ENCODE results near the gene CELA2A. TPM values are rescaled to one million over a fixed set of nuclear protein-coding genes. Genes with fewer than 3 reads are reported as not detected.
"Not testable (repeated sequence)": the region's sequence is repeated elsewhere in the genome, so short reads cannot be mapped to it uniquely, and the experiment has no call there.

CELA2A gene
- total and polyA plus RNA-seq, 5 donors from 2014 or later, result not detected

DNA sequence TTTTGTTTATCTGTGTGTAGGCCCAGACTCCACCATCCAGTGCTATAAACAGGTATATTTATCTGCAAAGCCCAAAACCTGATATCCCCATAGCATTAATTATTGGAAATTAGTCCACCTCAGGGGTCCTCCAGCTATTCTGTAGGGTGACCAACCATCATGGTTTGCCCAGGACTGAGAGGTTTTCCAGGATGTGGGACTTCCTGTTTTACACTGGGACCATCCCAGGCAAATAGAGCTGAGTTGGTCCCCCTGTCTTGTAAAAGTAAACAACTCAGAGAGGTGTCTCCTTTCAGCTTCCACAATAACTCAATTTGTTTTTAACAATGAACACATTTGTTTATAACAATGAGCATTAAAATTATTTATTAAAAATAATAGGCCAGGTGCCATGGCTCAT is 11.6 kb downstream of the CELA2A start:
- Histone ChIP-seq H3K4me1 (ENCODE audit: control insufficient read depth, insufficient read depth, low read length, poor library complexity, severe bottlenecking) (no peaks in the 10 kb centered on the region), H3K36me3 (ENCODE audit: control insufficient read depth, insufficient read depth, low read length) (no peaks in the 10 kb centered on the region), H3K27ac (ENCODE audit: insufficient read depth, low read length, poor library complexity, severe bottlenecking) (no peak overlapping the region), H3K27me3 (ENCODE audit: control insufficient read depth, insufficient read depth, low read length) (no peaks in the 10 kb centered on the region), H3K4me3 (ENCODE audit: low read depth, low read length) (no peak overlapping the region), H3K9me3 (ENCODE audit: control insufficient read depth in 2 of 2, low read length in 2 of 2) (no peaks in the 10 kb centered on the region)
- no peaks in the 10 kb centered on the region for H3K9me3 Mint-ChIP-seq
- no peak for ATAC-seq (ENCODE audit: low read depth in 2 of 2)
- H3K4me1 Mint-ChIP-seq, result no peaks in the 10 kb centered on the region
- DNase-seq, result no peak
- peaks cover 15% of the 10 kb centered on the region for H3K27me3 Mint-ChIP-seq
- H3K4me3 Mint-ChIP-seq, result no peak overlapping the region
- H3K36me3 Mint-ChIP-seq, result no peaks in the 10 kb centered on the region
- no peak overlapping the region for H3K27ac Mint-ChIP-seq

DNA sequence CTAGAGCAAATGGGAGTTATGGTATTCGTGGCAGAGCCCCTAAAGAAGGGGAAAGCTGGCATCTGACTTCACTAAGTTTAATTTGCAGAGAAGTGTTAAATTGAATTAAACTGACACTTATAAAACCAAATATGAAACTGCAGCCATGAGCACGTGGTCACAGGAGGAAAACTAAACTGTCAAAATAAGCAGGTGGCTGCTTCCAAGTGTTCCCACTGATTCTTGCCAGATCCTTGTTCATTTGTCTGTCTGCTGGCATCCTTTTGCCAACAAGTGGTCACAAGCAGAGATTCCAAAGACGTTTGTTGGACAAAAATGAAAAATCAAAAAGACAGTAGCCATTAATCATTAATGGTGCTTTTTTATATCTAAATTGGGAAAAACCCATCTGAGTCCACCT is 12.8 kb downstream of the CELA2A start:
- H3K9me3 ChIP-seq (ENCODE audit: control insufficient read depth in 2 of 2, low read length in 2 of 2), result no peaks in the 10 kb centered on the region
- Mint-ChIP-seq H3K27ac (no peak overlapping the region), H3K36me3 (no peaks in the 10 kb centered on the region), H3K27me3 (peaks cover 15% of the 10 kb centered on the region), H3K9me3 (no peaks in the 10 kb centered on the region), H3K4me3 (no peak overlapping the region), H3K4me1 (no peaks in the 10 kb centered on the region)
- DNase-seq (no peak), ATAC-seq (ENCODE audit: low read depth in 2 of 2) (no peak)
- H3K27ac ChIP-seq (ENCODE audit: insufficient read depth, low read length, poor library complexity, severe bottlenecking), result no peak overlapping the region
- no peak overlapping the region for H3K4me3 ChIP-seq (ENCODE audit: low read depth, low read length)
- no peaks in the 10 kb centered on the region for H3K27me3 ChIP-seq (ENCODE audit: control insufficient read depth, insufficient read depth, low read length)
- H3K4me1 ChIP-seq (ENCODE audit: control insufficient read depth, insufficient read depth, low read length, poor library complexity, severe bottlenecking), result no peaks in the 10 kb centered on the region
- H3K36me3 ChIP-seq (ENCODE audit: control insufficient read depth, insufficient read depth, low read length), result no peaks in the 10 kb centered on the region

DNA sequence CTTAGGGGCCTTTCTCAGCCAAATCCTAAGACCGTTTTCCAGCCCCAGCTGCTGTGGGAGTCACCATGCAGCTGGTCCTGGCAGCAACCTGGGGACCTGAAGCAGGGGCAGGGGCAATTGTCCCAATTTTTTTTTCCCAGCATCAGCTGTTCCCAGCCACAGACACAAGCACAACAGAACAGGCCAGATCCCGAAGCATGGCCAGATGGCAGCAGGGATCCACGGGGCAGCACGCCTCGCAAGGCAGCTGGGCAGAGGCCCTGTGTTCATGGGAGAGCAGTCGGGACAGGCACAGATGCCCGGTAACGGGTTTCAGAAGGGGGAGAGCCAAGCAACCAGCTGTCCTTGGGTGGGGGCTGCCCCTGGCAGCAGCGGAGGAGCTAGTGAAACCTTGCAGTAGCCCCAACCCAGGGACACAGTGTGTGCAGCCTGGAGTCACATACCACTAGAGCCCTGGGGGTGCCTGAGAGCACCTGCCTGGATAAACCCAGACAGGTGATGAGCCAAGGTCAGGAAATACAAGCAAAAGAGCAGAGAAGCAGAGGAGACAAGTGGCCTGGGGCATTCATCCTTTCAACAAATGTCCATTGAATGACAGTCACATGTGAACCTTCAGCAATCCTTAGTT is 13.4 kb downstream of the CELA2A start:
- ATAC-seq (ENCODE audit: low read depth in 2 of 2); H3K9me3 ChIP-seq (ENCODE audit: control insufficient read depth in 2 of 2, low read length in 2 of 2); H3K4me3 ChIP-seq (ENCODE audit: low read depth, low read length); H3K4me1 ChIP-seq (ENCODE audit: control insufficient read depth, insufficient read depth, low read length, poor library complexity, severe bottlenecking); DNase-seq; H3K36me3 ChIP-seq (ENCODE audit: control insufficient read depth, insufficient read depth, low read length); H3K27ac Mint-ChIP-seq; H3K27ac ChIP-seq (ENCODE audit: insufficient read depth, low read length, poor library complexity, severe bottlenecking); H3K9me3 Mint-ChIP-seq; H3K36me3 Mint-ChIP-seq; H3K4me1 Mint-ChIP-seq; H3K27me3 ChIP-seq (ENCODE audit: control insufficient read depth, insufficient read depth, low read length): not testable (repeated sequence)
- peak overlapping the region in 1 of 4 donors; percentile 38 for H3K4me3 Mint-ChIP-seq
- H3K27me3 Mint-ChIP-seq, result peaks cover 15% of the 10 kb centered on the region

DNA sequence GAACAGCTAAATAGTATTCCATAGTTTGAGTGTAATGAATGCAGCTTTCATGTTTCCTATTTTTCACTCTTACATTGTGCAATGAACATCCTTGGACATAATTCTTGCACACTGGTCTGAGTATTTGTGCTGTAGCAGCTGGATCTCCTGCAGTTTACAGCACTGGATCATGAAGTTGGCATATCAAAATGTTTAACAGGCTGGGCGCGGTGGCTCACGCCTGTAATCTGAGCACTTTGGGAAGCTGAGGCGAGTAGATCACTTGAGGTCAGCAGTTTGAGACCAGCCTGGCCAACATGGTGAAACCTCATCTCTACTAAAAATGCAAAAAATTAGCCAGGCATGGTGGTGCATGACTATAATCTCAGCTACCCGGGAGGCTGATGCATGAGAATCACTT is 14.5 kb downstream of the CELA2A start:
- not testable (repeated sequence) for ATAC-seq (ENCODE audit: low read depth in 2 of 2); DNase-seq; H3K9me3 Mint-ChIP-seq; H3K4me1 Mint-ChIP-seq; H3K36me3 Mint-ChIP-seq; H3K9me3 ChIP-seq (ENCODE audit: control insufficient read depth in 2 of 2, low read length in 2 of 2); H3K4me3 Mint-ChIP-seq; H3K27ac ChIP-seq (ENCODE audit: insufficient read depth, low read length, poor library complexity, severe bottlenecking); H3K4me1 ChIP-seq (ENCODE audit: control insufficient read depth, insufficient read depth, low read length, poor library complexity, severe bottlenecking); H3K27me3 ChIP-seq (ENCODE audit: control insufficient read depth, insufficient read depth, low read length); H3K4me3 ChIP-seq (ENCODE audit: low read depth, low read length); H3K27ac Mint-ChIP-seq; H3K36me3 ChIP-seq (ENCODE audit: control insufficient read depth, insufficient read depth, low read length)
- peaks cover 11% of the 10 kb centered on the region for H3K27me3 Mint-ChIP-seq

- H3K27me3 Mint-ChIP-seq, result peaks cover 11% of the 10 kb centered on the region
- not testable (repeated sequence) for H3K27me3 ChIP-seq (ENCODE audit: control insufficient read depth, insufficient read depth, low read length)
Measured at GRCh38 chr1:15471723-15472122, 15.2 kb downstream of the CELA2A start.

DNA sequence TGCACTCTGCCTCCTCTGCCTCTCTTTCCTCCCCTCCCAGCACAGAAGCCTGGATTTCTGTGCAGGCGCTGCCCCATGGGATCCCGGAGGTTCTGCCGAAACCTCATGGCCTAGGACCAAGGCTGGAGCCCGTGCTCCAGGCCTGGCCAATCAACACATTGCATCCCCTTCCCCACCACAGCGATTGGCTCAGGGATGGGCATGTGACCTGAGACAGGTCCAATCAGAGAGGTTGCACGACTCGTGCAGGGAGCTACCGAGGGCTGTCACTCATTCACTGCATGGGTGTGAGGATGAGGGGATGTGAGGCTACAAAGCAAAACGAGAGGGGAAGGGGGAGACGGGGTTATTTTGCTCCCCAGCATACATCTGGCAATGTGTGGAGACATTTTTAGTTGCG is 16.1 kb downstream of the CELA2A start:
- Mint-ChIP-seq H3K27ac (peak overlapping the region in 1 of 3 donors; percentile 31), H3K27me3 (peaks cover 11% of the 10 kb centered on the region)
- no peak for DNase-seq

More at GRCh38 chr1:15471723-15472122, 15.2 kb downstream of the CELA2A start:
- H3K27ac Mint-ChIP-seq; H3K4me1 ChIP-seq (ENCODE audit: control insufficient read depth, insufficient read depth, low read length, poor library complexity, severe bottlenecking); H3K4me3 Mint-ChIP-seq; H3K4me1 Mint-ChIP-seq; H3K36me3 ChIP-seq (ENCODE audit: control insufficient read depth, insufficient read depth, low read length); H3K4me3 ChIP-seq (ENCODE audit: low read depth, low read length); H3K9me3 Mint-ChIP-seq; H3K36me3 Mint-ChIP-seq; H3K27ac ChIP-seq (ENCODE audit: insufficient read depth, low read length, poor library complexity, severe bottlenecking); ATAC-seq (ENCODE audit: low read depth in 2 of 2); H3K9me3 ChIP-seq (ENCODE audit: control insufficient read depth in 2 of 2, low read length in 2 of 2): not testable (repeated sequence)
- peak in 1 of 3 donors; percentile 11 for DNase-seq

GRCh38 chr1:15475752-15476314 is 19.3 kb downstream of the CELA2A start, which contains the start of gene CELA2B:
Gene CELA2B (plus strand): TSS chr1:15476104. CDS start chr1:15476126, 22 bp downstream.
- no peak within 1 kb of the TSS for H3K4me3 Mint-ChIP-seq
- Histone ChIP-seq H3K27ac (ENCODE audit: insufficient read depth, low read length, poor library complexity, severe bottlenecking) (no peak within 1 kb of the TSS), H3K27me3 (ENCODE audit: control insufficient read depth, insufficient read depth, low read length) (no peaks in the 10 kb centered on the region), H3K9me3 (ENCODE audit: control insufficient read depth in 2 of 2, low read length in 2 of 2) (no peaks in the 10 kb centered on the region), H3K36me3 (ENCODE audit: control insufficient read depth, insufficient read depth, low read length) (no peaks in the 10 kb centered on the region), H3K4me1 (ENCODE audit: control insufficient read depth, insufficient read depth, low read length, poor library complexity, severe bottlenecking) (no peaks in the 10 kb centered on the region), H3K4me3 (ENCODE audit: low read depth, low read length) (no peak within 1 kb of the TSS)
- H3K27ac Mint-ChIP-seq, result no peak within 1 kb of the TSS
- H3K36me3 Mint-ChIP-seq, result peaks cover 3% of the 10 kb centered on the region
- ATAC-seq (ENCODE audit: low read depth in 2 of 2), result no peak
- peaks cover 14% of the 10 kb centered on the region for H3K27me3 Mint-ChIP-seq
- DNase-seq, result no peak
- H3K9me3 Mint-ChIP-seq, result no peaks in the 10 kb centered on the region
- no peaks in the 10 kb centered on the region for H3K4me1 Mint-ChIP-seq

More for the DNA sequence above, 16.1 kb downstream of the CELA2A start:
- H3K27me3 ChIP-seq (ENCODE audit: control insufficient read depth, insufficient read depth, low read length), result no peaks in the 10 kb centered on the region
- H3K4me1 ChIP-seq (ENCODE audit: control insufficient read depth, insufficient read depth, low read length, poor library complexity, severe bottlenecking), result no peaks in the 10 kb centered on the region
- no peaks in the 10 kb centered on the region for H3K36me3 Mint-ChIP-seq
- no peak overlapping the region for H3K4me3 Mint-ChIP-seq
- H3K4me1 Mint-ChIP-seq, result no peaks in the 10 kb centered on the region
- ATAC-seq (ENCODE audit: low read depth in 2 of 2), result no peak
- H3K36me3 ChIP-seq (ENCODE audit: control insufficient read depth, insufficient read depth, low read length), result no peaks in the 10 kb centered on the region
- H3K9me3 ChIP-seq (ENCODE audit: control insufficient read depth in 2 of 2, low read length in 2 of 2), result no peaks in the 10 kb centered on the region
- no peaks in the 10 kb centered on the region for H3K9me3 Mint-ChIP-seq
- no peak overlapping the region for H3K27ac ChIP-seq (ENCODE audit: insufficient read depth, low read length, poor library complexity, severe bottlenecking)
- H3K4me3 ChIP-seq (ENCODE audit: low read depth, low read length), result no peak overlapping the region

DNA sequence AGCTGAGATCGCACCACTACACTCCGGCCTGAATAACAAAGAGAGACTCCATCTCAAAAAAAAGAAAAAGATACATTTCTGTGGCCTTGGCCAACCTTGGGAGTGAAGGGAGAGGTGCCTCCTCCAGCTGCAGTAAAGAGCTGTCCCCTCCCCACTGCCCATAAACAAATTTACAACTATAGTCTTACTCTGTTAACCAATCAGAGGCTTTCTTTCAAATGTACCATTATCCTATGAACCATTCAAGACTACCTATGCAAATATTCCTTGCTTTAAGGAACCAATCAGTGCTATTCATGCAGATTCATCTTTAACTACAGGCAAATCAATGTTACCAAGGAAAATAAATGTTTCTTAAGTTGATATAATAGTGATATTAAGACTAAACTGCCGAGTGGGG is 20.4 kb downstream of the CELA2A start:
- H3K27ac ChIP-seq (ENCODE audit: insufficient read depth, low read length, poor library complexity, severe bottlenecking), result no peak overlapping the region
- H3K9me3 Mint-ChIP-seq, result no peaks in the 10 kb centered on the region
- no peaks in the 10 kb centered on the region for H3K4me1 ChIP-seq (ENCODE audit: control insufficient read depth, insufficient read depth, low read length, poor library complexity, severe bottlenecking)
- no peak overlapping the region for H3K4me3 Mint-ChIP-seq
- no peak overlapping the region for H3K4me3 ChIP-seq (ENCODE audit: low read depth, low read length)
- peaks cover 8% of the 10 kb centered on the region for H3K27me3 Mint-ChIP-seq
- peaks cover 3% of the 10 kb centered on the region for H3K36me3 Mint-ChIP-seq
- H3K36me3 ChIP-seq (ENCODE audit: control insufficient read depth, insufficient read depth, low read length), result no peaks in the 10 kb centered on the region
- no peaks in the 10 kb centered on the region for H3K27me3 ChIP-seq (ENCODE audit: control insufficient read depth, insufficient read depth, low read length)
- DNase-seq (no peak), ATAC-seq (ENCODE audit: low read depth in 2 of 2) (no peak)
- no peaks in the 10 kb centered on the region for H3K4me1 Mint-ChIP-seq
- H3K27ac Mint-ChIP-seq, result no peak overlapping the region
- no peaks in the 10 kb centered on the region for H3K9me3 ChIP-seq (ENCODE audit: control insufficient read depth in 2 of 2, low read length in 2 of 2)
